H1 (cell line): ENCODE results near the gene JAKMIP1. TPM values are rescaled to one million over a fixed set of nuclear protein-coding genes. Genes with fewer than 3 reads are reported as not detected.
A peak's percentile ranks its signal among the peaks of the same experiment; 100 is the strongest.

Experiments used
- CTCF ChIA-PET: fragments of 300-600 bp; sonication (Branson Sonifier 250); formaldehyde crosslinking; loops from one replicate; lab custom pipeline; 2021; ENCODE audit not compliant: partially characterized antibody; lab: Charles Lee
- POLR2A ChIA-PET: fragments of 300-600 bp; sonication (Branson Sonifier 250); formaldehyde crosslinking; loops from one replicate; lab custom pipeline; 2021; ENCODE audit warnings: inconsistent platforms; ENCODE audit not compliant: partially characterized antibody; lab: Charles Lee
- DNase-seq, 2 experiments: peaks; one replicate each; pipeline versions ENCODE4 v3.0.0 to v3.0.0-alpha.2; 2010 to 2022; ENCODE audit warnings: low spot score in 2 of 2, low read depth in 1 of 2, mixed read lengths in 1 of 2
- FAIRE-seq: peaks from 2 replicates; lab custom pipeline; 2011; peaks lifted over from hg19 to GRCh38; lab: Jason Lieb, UNC
- H2AFZ ChIP-seq: 2 replicates; pipeline ENCODE4 v1.8.1; 2012; ENCODE audit warnings: low read length, inconsistent platforms
- H2AK5ac ChIP-seq: 2 replicates; pipeline ENCODE4 v1.6.1; 2013; ENCODE audit warnings: low read depth, low read length
- H2BK120ac ChIP-seq: replicated peaks from 2 replicates; pipeline ENCODE3; 2013; ENCODE audit warnings: low read depth, low read length, inconsistent platforms
- H2BK12ac ChIP-seq: 2 replicates; pipeline ENCODE4 v1.6.1; 2013; ENCODE audit warnings: low read depth, low read length
- H2BK15ac ChIP-seq: 2 replicates; pipeline ENCODE4 v1.6.1; 2013; ENCODE audit warnings: low read length
- H2BK20ac ChIP-seq: 2 replicates; pipeline ENCODE4 v1.6.1; 2013; ENCODE audit warnings: low read length
- H2BK5ac ChIP-seq: 2 replicates; pipeline ENCODE4 v1.6.1; 2013; ENCODE audit warnings: low read depth, low read length
- H3K14ac ChIP-seq: 2 replicates; pipeline ENCODE4 v1.6.1; 2013; ENCODE audit warnings: inconsistent platforms; ENCODE audit not compliant: insufficient read length
- H3K18ac ChIP-seq: 2 replicates; pipeline ENCODE4 v1.6.1; 2013; ENCODE audit warnings: low read length; ENCODE audit errors: extremely low read depth
- H3K23ac ChIP-seq: 2 replicates; pipeline ENCODE4 v1.6.1; 2013; ENCODE audit warnings: inconsistent platforms; ENCODE audit not compliant: insufficient read length
- H3K23me2 ChIP-seq: 2 replicates; pipeline ENCODE4 v1.6.1; 2013; ENCODE audit warnings: low read depth, low read length
- H3K27ac ChIP-seq: 2 replicates; pipeline ENCODE4 v1.6.1; 2011; ENCODE audit warnings: low read depth, low read length, inconsistent platforms
- H3K27me3 ChIP-seq, 4 experiments: replicated peaks in 1 of 4; 1 replicate in 1 of 4; 2 replicates in 3 of 4; pipeline versions ENCODE4 v1.6.1 to v1.8.1; 2011 to 2013; ENCODE audit warnings: low read length in 3 of 4, mild to moderate bottlenecking in 3 of 4, inconsistent platforms in 2 of 4, mixed read lengths in 2 of 4, moderate library complexity in 1 of 4; ENCODE audit not compliant: control insufficient read depth in 3 of 4, insufficient read depth in 3 of 4; ENCODE audit errors: extremely low read depth in 1 of 4
- H3K36me3 ChIP-seq, 4 experiments: 2 replicates each; pipeline versions ENCODE4 v1.6.1 to v1.8.1; 2011 to 2013; ENCODE audit warnings: mild to moderate bottlenecking in 4 of 4, low read length in 3 of 4, moderate library complexity in 2 of 4, control low read depth in 1 of 4, inconsistent platforms in 1 of 4; ENCODE audit not compliant: insufficient read depth in 4 of 4, control insufficient read depth in 2 of 4
- H3K4ac ChIP-seq: replicated peaks from 2 replicates; pipeline ENCODE3; 2013; ENCODE audit warnings: low read length, low read depth, mixed read lengths, inconsistent platforms; ENCODE audit not compliant: insufficient read length
- H3K4me1 ChIP-seq, 4 experiments: replicated peaks in 1 of 4; 1 replicate in 1 of 4; 2 replicates in 3 of 4; pipeline versions ENCODE4 v1.6.1 to v1.8.1; 2011 to 2013; ENCODE audit warnings: low read length in 3 of 4, inconsistent platforms in 2 of 4, mixed read lengths in 1 of 4; ENCODE audit not compliant: insufficient read depth in 4 of 4, control insufficient read depth in 3 of 4
- H3K4me2 ChIP-seq, 2 experiments: 2 replicates each; pipeline versions ENCODE4 v1.6.1 to v1.8.1; 2011 to 2013; ENCODE audit warnings: low read depth in 2 of 2, low read length in 2 of 2, control low read depth in 1 of 2, inconsistent platforms in 1 of 2, mild to moderate bottlenecking in 1 of 2; ENCODE audit not compliant: insufficient read depth in 1 of 2
- H3K4me3 ChIP-seq, 4 experiments: fragments of 200-600, 300-600 bp in 1 of 4; sonication (generic), shearing (Covaris generic), sonication (Bioruptor Twin) in 1 of 4; 2 replicates each; pipeline versions ENCODE4 v1.5.1 to v1.8.1; 2011 to 2016; ENCODE audit warnings: low read length in 4 of 4, low read depth in 3 of 4, control low read depth in 2 of 4, inconsistent platforms in 2 of 4, mild to moderate bottlenecking in 2 of 4, mixed read lengths in 1 of 4, moderate library complexity in 1 of 4; ENCODE audit not compliant: insufficient read depth in 2 of 4; ENCODE audit errors: extremely low read depth in 1 of 4
- H3K56ac ChIP-seq: replicated peaks from 2 replicates; pipeline ENCODE3; 2013; ENCODE audit warnings: low read depth, mild to moderate bottlenecking, mixed read lengths, low read length, inconsistent platforms; ENCODE audit not compliant: insufficient read length
- H3K79me1 ChIP-seq: 2 replicates; pipeline ENCODE4 v1.6.1; 2013; ENCODE audit warnings: low read depth, low read length, control low read depth
- H3K79me2 ChIP-seq, 2 experiments: 2 replicates each; pipeline versions ENCODE4 v1.6.1 to v1.8.1; 2012 to 2013; ENCODE audit warnings: low read length in 2 of 2, mild to moderate bottlenecking in 2 of 2, inconsistent platforms in 1 of 2; ENCODE audit not compliant: insufficient read depth in 2 of 2, control insufficient read depth in 1 of 2
- H3K9ac ChIP-seq, 4 experiments: replicated peaks in 1 of 4; 1 replicate in 1 of 4; 2 replicates in 3 of 4; pipeline versions ENCODE4 v1.6.1 to v1.8.1; 2011 to 2013; ENCODE audit warnings: low read depth in 3 of 4, low read length in 3 of 4, control low read depth in 2 of 4, mild to moderate bottlenecking in 2 of 4, moderate library complexity in 2 of 4, inconsistent platforms in 1 of 4; ENCODE audit errors: extremely low read depth in 1 of 4
- H3K9me3 ChIP-seq, 2 experiments: 2 replicates each; pipeline versions ENCODE4 v1.6.1 to v1.8.1; 2012 to 2013; ENCODE audit warnings: mild to moderate bottlenecking in 2 of 2, moderate library complexity in 2 of 2, control low read depth in 1 of 2, inconsistent platforms in 1 of 2, low read depth in 1 of 2, low read length in 1 of 2, mixed read lengths in 1 of 2; ENCODE audit not compliant: insufficient read depth in 2 of 2
- H4K20me1 ChIP-seq, 2 experiments: replicated peaks in 1 of 2; 2 replicates each; pipeline versions ENCODE3 to v1.8.1; 2011 to 2013; ENCODE audit warnings: inconsistent platforms in 2 of 2, low read length in 2 of 2, mild to moderate bottlenecking in 1 of 2; ENCODE audit not compliant: insufficient read depth in 2 of 2, control insufficient read depth in 1 of 2
- H4K5ac ChIP-seq: 2 replicates; pipeline ENCODE4 v1.6.1; 2013; ENCODE audit warnings: low read length, low read depth, mixed read lengths, inconsistent platforms; ENCODE audit not compliant: insufficient read length
- H4K8ac ChIP-seq: 2 replicates; pipeline ENCODE4 v1.8.0; 2013; ENCODE audit warnings: mild to moderate bottlenecking, moderate library complexity, low read length, inconsistent platforms; ENCODE audit not compliant: insufficient read depth; ENCODE audit errors: extremely low read depth
- H4K91ac ChIP-seq: replicated peaks from 2 replicates; pipeline ENCODE3; 2013; ENCODE audit warnings: low read length, mixed read lengths, inconsistent platforms; ENCODE audit not compliant: insufficient read length
- FOSL1 ChIP-seq: IDR thresholded peaks from 2 replicates; pipeline ENCODE4 v1.6.1; 2011; ENCODE audit warnings: mild to moderate bottlenecking, low read depth, low read length, moderate library complexity; ENCODE audit not compliant: insufficient read depth
- WGBS, 2 experiments: shearing (Covaris generic) in 1 of 2; methylation state at CpG; one replicate each; pipeline versions ENCODE4 v1.1.6 to v1.1.7; 2013 to 2015; ENCODE audit warnings: low lambda C conversion rate in 2 of 2, mixed read lengths in 2 of 2, inconsistent platforms in 1 of 2, low coverage in 1 of 2, missing lambda C conversion rate in 1 of 2; ENCODE audit not compliant: insufficient replicate concordance in 2 of 2, insufficient coverage in 1 of 2, insufficient read length in 1 of 2; ENCODE audit errors: extremely low coverage in 1 of 2, missing lambda C conversion rate in 1 of 2; 5-methylcytosine and 5-hydroxymethylcytosine counted together
- polyA plus RNA-seq, 7 experiments: library from polyadenylated mRNA; depleted of rRNA in 3 of 7; stranded (reverse) in 5 of 7; unstranded in 2 of 7; fragments of >200 nt in 5 of 7; fragments of 200-250 nt in 2 of 7; gene quantifications; 1 replicate in 5 of 7; 2 replicates in 1 of 7; 4 replicates in 1 of 7; pipeline versions ENCODE4 v1.2.1 to v1.2.3, GENCODE V29; 2011 to 2013; ENCODE audit warnings: missing spikeins in 2 of 7, mixed read lengths in 2 of 7
- total RNA-seq: library from RNA; stranded (reverse); fragmentation: NEBNext Ultra II Directional; extraction: Animal tissue kit (Norgen Biotek cat#: 25700); gene quantifications from 2 replicates; pipeline ENCODE4 v1.2.1, GENCODE V29; 2021

JAKMIP1 gene
- total and polyA plus RNA-seq, 2 of the 8 experiments (the other 6 are each of a cell fraction or from before 2014, with no cell fraction given) = 2.5 to 4.4 TPM

- no peak overlapping the region for H2BK12ac ChIP-seq
- no peaks in the 10 kb centered on the region for H3K79me1 ChIP-seq
- H3K27me3 ChIP-seq = peaks cover 1 to 15% (median 10%) of the 10 kb centered on the region in 4 experiments; a peak in 6 of 7 replicates
- FAIRE-seq = no peak
- no peaks in the 10 kb centered on the region for H3K79me2 ChIP-seq
- H3K14ac ChIP-seq = no peak overlapping the region
- no peaks in the 10 kb centered on the region for H3K9me3 ChIP-seq
- H3K9ac ChIP-seq = no peak overlapping the region
- peaks cover 0 to 8% (median 7%) of the 10 kb centered on the region in 4 experiments; a peak in 4 of 7 replicates for H3K4me1 ChIP-seq
- no peak overlapping the region for H2BK20ac ChIP-seq
- no peak overlapping the region for H3K4ac ChIP-seq
- H3K56ac ChIP-seq = no peak overlapping the region
- H2BK5ac ChIP-seq = no peak overlapping the region
- H3K27ac ChIP-seq = no peak overlapping the region
- H3K4me3 ChIP-seq = no peak overlapping the region
- peaks cover 10% of the 10 kb centered on the region; the same call in 1 of the 2 replicates for H3K23me2 ChIP-seq
- H4K5ac ChIP-seq = no peak overlapping the region
- ChIA-PET POLR2A (no interaction called here), CTCF (interaction anchor here (0.7 to 3.8 kb wide), 2 partner anchors 9 to 62 kb away, joined by 3 to 25 read pairs; no protein-coding TSS in a partner anchor)
- H3K23ac ChIP-seq = no peak overlapping the region
- H2AFZ ChIP-seq = no peak overlapping the region
- TF ChIP-seq FOSL1 = no peak
- H2BK15ac ChIP-seq = no peak overlapping the region
- H3K36me3 ChIP-seq = no peaks in the 10 kb centered on the region
- H2BK120ac ChIP-seq = no peak overlapping the region
- H2AK5ac ChIP-seq = no peak overlapping the region
- H3K4me2 ChIP-seq = no peak overlapping the region
- H4K8ac ChIP-seq = peak overlapping the region; percentile 60; the same call in 1 of the 2 replicates
- H4K91ac ChIP-seq = no peak overlapping the region
- no peak for DNase-seq
- WGBS, 2 experiments = 90% methylated on average over 15 of the region's 16 CpGs; no CpG with 5 or more reads in 1 of the 2 experiments
- no peak overlapping the region for H3K18ac ChIP-seq
- no peaks in the 10 kb centered on the region for H4K20me1 ChIP-seq
Measured at GRCh38 chr4:6241062-6241845, 40.9 kb upstream of the JAKMIP1 start.
